H1 (cell line): ENCODE data around the gene SLC27A5. TPM values are rescaled to one million over a fixed set of nuclear protein-coding genes. Genes with fewer than 3 reads are reported as not detected.

Source experiments
- CTCF ChIA-PET: fragments of 300-600 bp; sonication (Branson Sonifier 250); formaldehyde crosslinking; loops from one replicate; lab custom pipeline; 2021; ENCODE audit not compliant: partially characterized antibody; lab: Charles Lee
- POLR2A ChIA-PET: fragments of 300-600 bp; sonication (Branson Sonifier 250); formaldehyde crosslinking; loops from one replicate; lab custom pipeline; 2021; ENCODE audit warnings: inconsistent platforms; ENCODE audit not compliant: partially characterized antibody; lab: Charles Lee
- DNase-seq, 2 experiments: peaks; one replicate each; pipeline versions ENCODE4 v3.0.0 to v3.0.0-alpha.2; 2010 to 2022; ENCODE audit warnings: low spot score in 2 of 2, low read depth in 1 of 2, mixed read lengths in 1 of 2
- FAIRE-seq: peaks from 2 replicates; lab custom pipeline; 2011; peaks lifted over from hg19 to GRCh38; lab: Jason Lieb, UNC
- H2AFZ ChIP-seq: 2 replicates; pipeline ENCODE4 v1.8.1; 2012; ENCODE audit warnings: low read length, inconsistent platforms
- H2AK5ac ChIP-seq: 2 replicates; pipeline ENCODE4 v1.6.1; 2013; ENCODE audit warnings: low read depth, low read length
- H2BK120ac ChIP-seq: replicated peaks from 2 replicates; pipeline ENCODE3; 2013; ENCODE audit warnings: low read depth, low read length, inconsistent platforms
- H2BK12ac ChIP-seq: 2 replicates; pipeline ENCODE4 v1.6.1; 2013; ENCODE audit warnings: low read depth, low read length
- H2BK15ac ChIP-seq: 2 replicates; pipeline ENCODE4 v1.6.1; 2013; ENCODE audit warnings: low read length
- H2BK20ac ChIP-seq: 2 replicates; pipeline ENCODE4 v1.6.1; 2013; ENCODE audit warnings: low read length
- H2BK5ac ChIP-seq: 2 replicates; pipeline ENCODE4 v1.6.1; 2013; ENCODE audit warnings: low read depth, low read length
- H3K14ac ChIP-seq: 2 replicates; pipeline ENCODE4 v1.6.1; 2013; ENCODE audit warnings: inconsistent platforms; ENCODE audit not compliant: insufficient read length
- H3K18ac ChIP-seq: 2 replicates; pipeline ENCODE4 v1.6.1; 2013; ENCODE audit warnings: low read length; ENCODE audit errors: extremely low read depth
- H3K23ac ChIP-seq: 2 replicates; pipeline ENCODE4 v1.6.1; 2013; ENCODE audit warnings: inconsistent platforms; ENCODE audit not compliant: insufficient read length
- H3K23me2 ChIP-seq: 2 replicates; pipeline ENCODE4 v1.6.1; 2013; ENCODE audit warnings: low read depth, low read length
- H3K27ac ChIP-seq: 2 replicates; pipeline ENCODE4 v1.6.1; 2011; ENCODE audit warnings: low read depth, low read length, inconsistent platforms
- H3K27me3 ChIP-seq, 4 experiments: replicated peaks in 1 of 4; 1 replicate in 1 of 4; 2 replicates in 3 of 4; pipeline versions ENCODE4 v1.6.1 to v1.8.1; 2011 to 2013; ENCODE audit warnings: low read length in 3 of 4, mild to moderate bottlenecking in 3 of 4, inconsistent platforms in 2 of 4, mixed read lengths in 2 of 4, moderate library complexity in 1 of 4; ENCODE audit not compliant: control insufficient read depth in 3 of 4, insufficient read depth in 3 of 4; ENCODE audit errors: extremely low read depth in 1 of 4
- H3K36me3 ChIP-seq, 4 experiments: 2 replicates each; pipeline versions ENCODE4 v1.6.1 to v1.8.1; 2011 to 2013; ENCODE audit warnings: mild to moderate bottlenecking in 4 of 4, low read length in 3 of 4, moderate library complexity in 2 of 4, control low read depth in 1 of 4, inconsistent platforms in 1 of 4; ENCODE audit not compliant: insufficient read depth in 4 of 4, control insufficient read depth in 2 of 4
- H3K4ac ChIP-seq: replicated peaks from 2 replicates; pipeline ENCODE3; 2013; ENCODE audit warnings: low read length, low read depth, mixed read lengths, inconsistent platforms; ENCODE audit not compliant: insufficient read length
- H3K4me1 ChIP-seq, 4 experiments: replicated peaks in 1 of 4; 1 replicate in 1 of 4; 2 replicates in 3 of 4; pipeline versions ENCODE4 v1.6.1 to v1.8.1; 2011 to 2013; ENCODE audit warnings: low read length in 3 of 4, inconsistent platforms in 2 of 4, mixed read lengths in 1 of 4; ENCODE audit not compliant: insufficient read depth in 4 of 4, control insufficient read depth in 3 of 4
- H3K4me2 ChIP-seq, 2 experiments: 2 replicates each; pipeline versions ENCODE4 v1.6.1 to v1.8.1; 2011 to 2013; ENCODE audit warnings: low read depth in 2 of 2, low read length in 2 of 2, control low read depth in 1 of 2, inconsistent platforms in 1 of 2, mild to moderate bottlenecking in 1 of 2; ENCODE audit not compliant: insufficient read depth in 1 of 2
- H3K4me3 ChIP-seq, 4 experiments: fragments of 200-600, 300-600 bp in 1 of 4; sonication (generic), shearing (Covaris generic), sonication (Bioruptor Twin) in 1 of 4; 2 replicates each; pipeline versions ENCODE4 v1.5.1 to v1.8.1; 2011 to 2016; ENCODE audit warnings: low read length in 4 of 4, low read depth in 3 of 4, control low read depth in 2 of 4, inconsistent platforms in 2 of 4, mild to moderate bottlenecking in 2 of 4, mixed read lengths in 1 of 4, moderate library complexity in 1 of 4; ENCODE audit not compliant: insufficient read depth in 2 of 4; ENCODE audit errors: extremely low read depth in 1 of 4
- H3K56ac ChIP-seq: replicated peaks from 2 replicates; pipeline ENCODE3; 2013; ENCODE audit warnings: low read depth, mild to moderate bottlenecking, mixed read lengths, low read length, inconsistent platforms; ENCODE audit not compliant: insufficient read length
- H3K79me1 ChIP-seq: 2 replicates; pipeline ENCODE4 v1.6.1; 2013; ENCODE audit warnings: low read depth, low read length, control low read depth
- H3K79me2 ChIP-seq, 2 experiments: 2 replicates each; pipeline versions ENCODE4 v1.6.1 to v1.8.1; 2012 to 2013; ENCODE audit warnings: low read length in 2 of 2, mild to moderate bottlenecking in 2 of 2, inconsistent platforms in 1 of 2; ENCODE audit not compliant: insufficient read depth in 2 of 2, control insufficient read depth in 1 of 2
- H3K9ac ChIP-seq, 4 experiments: replicated peaks in 1 of 4; 1 replicate in 1 of 4; 2 replicates in 3 of 4; pipeline versions ENCODE4 v1.6.1 to v1.8.1; 2011 to 2013; ENCODE audit warnings: low read depth in 3 of 4, low read length in 3 of 4, control low read depth in 2 of 4, mild to moderate bottlenecking in 2 of 4, moderate library complexity in 2 of 4, inconsistent platforms in 1 of 4; ENCODE audit errors: extremely low read depth in 1 of 4
- H3K9me3 ChIP-seq, 2 experiments: 2 replicates each; pipeline versions ENCODE4 v1.6.1 to v1.8.1; 2012 to 2013; ENCODE audit warnings: mild to moderate bottlenecking in 2 of 2, moderate library complexity in 2 of 2, control low read depth in 1 of 2, inconsistent platforms in 1 of 2, low read depth in 1 of 2, low read length in 1 of 2, mixed read lengths in 1 of 2; ENCODE audit not compliant: insufficient read depth in 2 of 2
- H4K20me1 ChIP-seq, 2 experiments: replicated peaks in 1 of 2; 2 replicates each; pipeline versions ENCODE3 to v1.8.1; 2011 to 2013; ENCODE audit warnings: inconsistent platforms in 2 of 2, low read length in 2 of 2, mild to moderate bottlenecking in 1 of 2; ENCODE audit not compliant: insufficient read depth in 2 of 2, control insufficient read depth in 1 of 2
- H4K5ac ChIP-seq: 2 replicates; pipeline ENCODE4 v1.6.1; 2013; ENCODE audit warnings: low read length, low read depth, mixed read lengths, inconsistent platforms; ENCODE audit not compliant: insufficient read length
- H4K8ac ChIP-seq: 2 replicates; pipeline ENCODE4 v1.8.0; 2013; ENCODE audit warnings: mild to moderate bottlenecking, moderate library complexity, low read length, inconsistent platforms; ENCODE audit not compliant: insufficient read depth; ENCODE audit errors: extremely low read depth
- H4K91ac ChIP-seq: replicated peaks from 2 replicates; pipeline ENCODE3; 2013; ENCODE audit warnings: low read length, mixed read lengths, inconsistent platforms; ENCODE audit not compliant: insufficient read length
- ATF3 ChIP-seq: IDR thresholded peaks from 2 replicates; pipeline ENCODE4 v1.6.1; 2011; ENCODE audit warnings: low read depth, mild to moderate bottlenecking, low read length; ENCODE audit not compliant: insufficient read depth
- HDAC6 ChIP-seq: IDR thresholded peaks from one replicate; pipeline ENCODE4 v1.7.1; 2012; ENCODE audit warnings: low read depth, mild to moderate bottlenecking, inconsistent platforms, low read length, moderate library complexity
- NRF1 ChIP-seq: IDR thresholded peaks from 2 replicates; pipeline ENCODE4 v1.6.1; 2011; ENCODE audit warnings: mild to moderate bottlenecking, low read depth, low read length, improper control_type of control experiment
- POU5F1 ChIP-seq: IDR thresholded peaks from 2 replicates; pipeline ENCODE4 v1.6.1; 2011; ENCODE audit warnings: low read depth, mild to moderate bottlenecking, low read length, moderate library complexity
- RBBP5 ChIP-seq: IDR thresholded peaks from 2 replicates; pipeline ENCODE4 v1.7.1; 2012; ENCODE audit warnings: low read depth, mild to moderate bottlenecking, inconsistent platforms, low read length, moderate library complexity, borderline replicate concordance
- SAP30 ChIP-seq: fragments of 300-600 bp; sonication (generic); IDR thresholded peaks from 2 replicates; pipeline ENCODE4 v1.7.1; 2012; ENCODE audit warnings: low read length, moderate library complexity, mild to moderate bottlenecking, inconsistent platforms; ENCODE audit not compliant: insufficient read depth, insufficient replicate concordance
- SUZ12 ChIP-seq: fragments of 200-600 bp; sonication (generic); IDR thresholded peaks from 2 replicates; pipeline ENCODE4 v1.6.1; 2012; ENCODE audit warnings: mild to moderate bottlenecking, inconsistent platforms, low read length, moderate library complexity, mixed read lengths
- WGBS, 2 experiments: shearing (Covaris generic) in 1 of 2; methylation state at CpG; one replicate each; pipeline versions ENCODE4 v1.1.6 to v1.1.7; 2013 to 2015; ENCODE audit warnings: low lambda C conversion rate in 2 of 2, mixed read lengths in 2 of 2, inconsistent platforms in 1 of 2, low coverage in 1 of 2, missing lambda C conversion rate in 1 of 2; ENCODE audit not compliant: insufficient replicate concordance in 2 of 2, insufficient coverage in 1 of 2, insufficient read length in 1 of 2; ENCODE audit errors: extremely low coverage in 1 of 2, missing lambda C conversion rate in 1 of 2; 5-methylcytosine and 5-hydroxymethylcytosine counted together
- polyA plus RNA-seq, 7 experiments: library from polyadenylated mRNA; depleted of rRNA in 3 of 7; stranded (reverse) in 5 of 7; unstranded in 2 of 7; fragments of >200 nt in 5 of 7; fragments of 200-250 nt in 2 of 7; gene quantifications; 1 replicate in 5 of 7; 2 replicates in 1 of 7; 4 replicates in 1 of 7; pipeline versions ENCODE4 v1.2.1 to v1.2.3, GENCODE V29; 2011 to 2013; ENCODE audit warnings: missing spikeins in 2 of 7, mixed read lengths in 2 of 7
- total RNA-seq: library from RNA; stranded (reverse); fragmentation: NEBNext Ultra II Directional; extraction: Animal tissue kit (Norgen Biotek cat#: 25700); gene quantifications from 2 replicates; pipeline ENCODE4 v1.2.1, GENCODE V29; 2021

The SLC27A5 gene
- total and polyA plus RNA-seq, 2 of the 8 experiments (the other 6 are each of a cell fraction or from before 2014, with no cell fraction given): 25.1 to 80.5 TPM

- no peaks in the 10 kb centered on the region; a peak in 1 of 7 replicates for H3K27me3 ChIP-seq
- H3K9me3 ChIP-seq: no peaks in the 10 kb centered on the region
- DNase-seq: peak; percentile 91 to 96
- H3K23me2 ChIP-seq: peaks cover 8% of the 10 kb centered on the region
- H4K8ac ChIP-seq: peak within 1 kb of the TSS; percentile 96
- peak within 1 kb of the TSS; percentile 80 for H4K91ac ChIP-seq
- no peak within 1 kb of the TSS for H3K23ac ChIP-seq
- peaks cover 0 to 29% (median 16%) of the 10 kb centered on the region in 4 experiments; a peak in 6 of 7 replicates for H3K4me1 ChIP-seq
- H4K5ac ChIP-seq: peak within 1 kb of the TSS; percentile 67
- peaks cover 0 to 9% (median 2%) of the 10 kb centered on the region in 4 experiments; a peak in 2 of 8 replicates for H3K36me3 ChIP-seq
- H2BK12ac ChIP-seq: peak within 1 kb of the TSS; percentile 68; the same call in 1 of the 2 replicates
- peak within 1 kb of the TSS; percentile 89 for H2BK5ac ChIP-seq
- peaks cover 0 to 15% of the 10 kb centered on the region in 2 experiments; a peak in 1 of 4 replicates for H3K79me2 ChIP-seq
- H3K27ac ChIP-seq: peak within 1 kb of the TSS; percentile 91
- peak within 1 kb of the TSS; percentile 93 for H3K18ac ChIP-seq
- peak within 1 kb of the TSS; percentile 54 for H3K56ac ChIP-seq
- no peak within 1 kb of the TSS for H2BK120ac ChIP-seq
- no peak within 1 kb of the TSS for H3K14ac ChIP-seq
- FAIRE-seq: no peak
- peak within 1 kb of the TSS; percentile 79 to 90 (median 87) for H3K9ac ChIP-seq
- peak within 1 kb of the TSS; percentile 10 for H3K4ac ChIP-seq
- H3K4me3 ChIP-seq: peak within 1 kb of the TSS; percentile 54 to 87 (median 70)
- peak within 1 kb of the TSS; percentile 67 to 85 for H3K4me2 ChIP-seq
- peak within 1 kb of the TSS; percentile 18; the same call in 1 of the 2 replicates for H2AFZ ChIP-seq
- 0 out of 2 replicates have a peak within 1 kb of the TSS, but pooled peaks have one; percentile 86 for H2AK5ac ChIP-seq
- H4K20me1 ChIP-seq: peaks cover 2 to 9% of the 10 kb centered on the region in 2 experiments
- CTCF ChIA-PET: interaction anchor here (0.6 to 5.2 kb wide), 45 partner anchors 9 to 1425 kb away, joined by 3 to 35 read pairs (median 4); partner anchors contain the start of genes CHMP2A, TRIM28, UBE2M and ZNF324B
- 0 out of 2 replicates have a peak within 1 kb of the TSS, but pooled peaks have one; percentile 88 for H2BK15ac ChIP-seq
- peaks cover 3% of the 10 kb centered on the region for H3K79me1 ChIP-seq
- no peak within 1 kb of the TSS for H2BK20ac ChIP-seq
- POLR2A ChIA-PET: interaction anchor here (0.6 to 21.3 kb wide), 33 partner anchors 9 to 193 kb away, joined by 3 to 650 read pairs (median 4); partner anchors contain the start of genes CHMP2A, RPS5, TRIM28 and UBE2M
- whole genome bisulfite sequencing, 2 experiments: 1% methylated on average over 65 of the region's 87 CpGs; no CpG with 5 or more reads in 1 of the 2 experiments
- TF ChIP-seq RBBP5 (peak; percentile 76), ATF3 (no peak), POU5F1 (no peak), HDAC6 (no peak), NRF1 (no peak), SAP30 (peak; percentile 33), SUZ12 (no peak)
Measured at GRCh38 chr19:58519355-58520256, 7.8 kb upstream of the SLC27A5 start, which contains the start of gene ZBTB45. TSS of gene ZBTB45 (minus strand) at chr19:58519810. CDS start at chr19:58517673, 2,137 bp downstream.
